CD4-positive, CD25-positive, alpha-beta regulatory T cell (primary cell): ENCODE results near the gene SPINT3. TPM values are rescaled to one million over a fixed set of nuclear protein-coding genes. Genes with fewer than 3 reads are reported as not detected.

Experiments used
- ATAC-seq, 2 donors: fragments of 150-1000 bp; cut with Tn5 transposase; one replicate each; pipeline ENCODE4 v1.10.0; 2021; ENCODE audit warnings: low read depth in 2 of 2, moderate number of reproducible peaks in 2 of 2, moderate library complexity in 1 of 2
- DNase-seq, 3 donors: peaks; one replicate each; pipeline versions ENCODE4 v3.0.0 to v3.0.0-alpha.2; 2012 to 2022; ENCODE audit warnings: mixed read lengths in 1 of 3
- H3K27ac ChIP-seq: one replicate; pipeline ENCODE4 v1.7.0; 2013; ENCODE audit warnings: mild to moderate bottlenecking, low read length; ENCODE audit not compliant: insufficient read depth, poor library complexity, severe bottlenecking
- H3K27me3 ChIP-seq: one replicate; pipeline ENCODE4 v1.7.0; 2013; ENCODE audit warnings: low read length; ENCODE audit not compliant: control insufficient read depth, insufficient read depth
- H3K36me3 ChIP-seq: one replicate; pipeline ENCODE4 v1.7.0; 2013; ENCODE audit warnings: mild to moderate bottlenecking, low read length, moderate library complexity; ENCODE audit not compliant: control insufficient read depth, insufficient read depth
- H3K4me1 ChIP-seq: 2 replicates; pipeline ENCODE4 v1.7.0; 2013; ENCODE audit warnings: mild to moderate bottlenecking, low read length; ENCODE audit not compliant: insufficient read depth, control insufficient read depth, poor library complexity, severe bottlenecking
- H3K4me3 ChIP-seq: one replicate; pipeline ENCODE4 v1.7.0; 2013; ENCODE audit warnings: low read depth, mild to moderate bottlenecking, low read length, moderate library complexity
- H3K9me3 ChIP-seq, 2 experiments: 1 replicate in 1 of 2; 2 replicates in 1 of 2; pipeline ENCODE4 v1.7.0; 2013; ENCODE audit warnings: low read length in 2 of 2, mild to moderate bottlenecking in 1 of 2, moderate library complexity in 1 of 2; ENCODE audit not compliant: control insufficient read depth in 2 of 2
- H3K27ac Mint-ChIP-seq, 3 donors: one replicate each; pipeline ENCODE4 v1.8.0; 2020 to 2022; ENCODE audit warnings: mild to moderate bottlenecking in 3 of 3, mixed read lengths in 3 of 3, moderate library complexity in 2 of 3
- H3K27me3 Mint-ChIP-seq: one replicate; pipeline ENCODE4 v1.8.0; 2022; ENCODE audit warnings: mild to moderate bottlenecking, mixed read lengths
- H3K36me3 Mint-ChIP-seq: one replicate; pipeline ENCODE4 v1.8.0; 2020; ENCODE audit warnings: mixed read lengths
- H3K4me1 Mint-ChIP-seq, 4 donors: one replicate each; pipeline ENCODE4 v1.8.0; 2020 to 2022; ENCODE audit warnings: mixed read lengths in 4 of 4, mild to moderate bottlenecking in 1 of 4
- H3K4me3 Mint-ChIP-seq, 4 donors: one replicate each; pipeline ENCODE4 v1.8.0; 2020 to 2022; ENCODE audit warnings: mild to moderate bottlenecking in 4 of 4, mixed read lengths in 4 of 4, moderate library complexity in 3 of 4
- H3K9me3 Mint-ChIP-seq, 7 donors: one replicate each; pipeline ENCODE4 v1.8.0; 2020 to 2022; ENCODE audit warnings: mixed read lengths in 7 of 7, mild to moderate bottlenecking in 3 of 7, moderate library complexity in 2 of 7
- polyA plus RNA-seq, 4 donors: library from polyadenylated mRNA; unstranded; fragments of 300-500 nt; fragmentation: Illumina TruSeq; gene quantifications; one replicate each; pipeline ENCODE4 v1.2.3, GENCODE V29; 2021
- total RNA-seq: library from RNA; stranded (reverse); gene quantifications from one replicate; pipeline ENCODE4 v1.2.3, GENCODE V29; 2022

The SPINT3 gene
- total and polyA plus RNA-seq, 5 donors from 2014 or later = not detected

- no peak overlapping the region for H3K27ac ChIP-seq
- H3K36me3 Mint-ChIP-seq = no peaks in the 10 kb centered on the region
- H3K27me3 ChIP-seq = peaks cover 17% of the 10 kb centered on the region
- H3K9me3 Mint-ChIP-seq = no peaks in the 10 kb centered on the region
- H3K4me1 ChIP-seq = no peaks in the 10 kb centered on the region
- no peaks in the 10 kb centered on the region for H3K9me3 ChIP-seq
- no peak overlapping the region for H3K27ac Mint-ChIP-seq
- H3K27me3 Mint-ChIP-seq = peaks cover 49% of the 10 kb centered on the region
- peaks cover 0 to 2% (median 0%) of the 10 kb centered on the region in 4 donors for H3K4me1 Mint-ChIP-seq
- no peak overlapping the region for H3K4me3 Mint-ChIP-seq
- H3K36me3 ChIP-seq = no peaks in the 10 kb centered on the region
- no peak for ATAC-seq
- H3K4me3 ChIP-seq = no peak overlapping the region
- DNase-seq = no peak
These were observed 13.8 kb downstream of the SPINT3 start for GRCh38 chr20:45501600-45501999.

GRCh38 chr20:45500022-45500421, 15.4 kb downstream of the SPINT3 start:
- no peak overlapping the region for H3K27ac Mint-ChIP-seq
- no peak overlapping the region for H3K4me3 Mint-ChIP-seq
- Histone ChIP-seq H3K9me3 (no peaks in the 10 kb centered on the region), H3K4me3 (no peak overlapping the region), H3K4me1 (no peaks in the 10 kb centered on the region), H3K27ac (no peak overlapping the region), H3K36me3 (no peaks in the 10 kb centered on the region), H3K27me3 (peaks cover 15% of the 10 kb centered on the region)
- peaks cover 42% of the 10 kb centered on the region for H3K27me3 Mint-ChIP-seq
- H3K9me3 Mint-ChIP-seq = peaks cover 0 to 1% (median 0%) of the 10 kb centered on the region in 7 donors
- ATAC-seq (no peak), DNase-seq (no peak)
- no peaks in the 10 kb centered on the region for H3K36me3 Mint-ChIP-seq
- H3K4me1 Mint-ChIP-seq = no peaks in the 10 kb centered on the region

- peaks cover 0 to 1% (median 0%) of the 10 kb centered on the region in 7 donors for H3K9me3 Mint-ChIP-seq
These were observed 17.4 kb downstream of the SPINT3 start for GRCh38 chr20:45497971-45498494.

GRCh38 chr20:45496166-45496565, 19.3 kb downstream of the SPINT3 start:
- Histone ChIP-seq H3K36me3 (no peaks in the 10 kb centered on the region), H3K27me3 (peaks cover 3% of the 10 kb centered on the region), H3K9me3 (no peaks in the 10 kb centered on the region), H3K4me3 (no peak overlapping the region), H3K27ac (no peak overlapping the region), H3K4me1 (no peaks in the 10 kb centered on the region)
- H3K36me3 Mint-ChIP-seq = no peaks in the 10 kb centered on the region
- DNase-seq = no peak
- H3K27ac Mint-ChIP-seq = no peak overlapping the region
- no peaks in the 10 kb centered on the region for H3K4me1 Mint-ChIP-seq
- no peak for ATAC-seq
- peaks cover 0 to 6% (median 0%) of the 10 kb centered on the region in 7 donors for H3K9me3 Mint-ChIP-seq
- no peak overlapping the region for H3K4me3 Mint-ChIP-seq
- peaks cover 20% of the 10 kb centered on the region for H3K27me3 Mint-ChIP-seq

More at GRCh38 chr20:45497971-45498494, 17.4 kb downstream of the SPINT3 start:
- Histone ChIP-seq H3K36me3 (no peaks in the 10 kb centered on the region), H3K9me3 (no peaks in the 10 kb centered on the region), H3K27ac (no peak overlapping the region), H3K27me3 (peaks cover 11% of the 10 kb centered on the region), H3K4me1 (no peaks in the 10 kb centered on the region), H3K4me3 (no peak overlapping the region)
- H3K4me3 Mint-ChIP-seq = no peak overlapping the region
- H3K4me1 Mint-ChIP-seq = no peaks in the 10 kb centered on the region
- ATAC-seq (no peak), DNase-seq (no peak)
- no peaks in the 10 kb centered on the region for H3K36me3 Mint-ChIP-seq
- no peak overlapping the region for H3K27ac Mint-ChIP-seq
- H3K27me3 Mint-ChIP-seq = peaks cover 35% of the 10 kb centered on the region

- no peaks in the 10 kb centered on the region for H3K36me3 ChIP-seq
- no peak overlapping the region for H3K27ac ChIP-seq
- H3K4me1 ChIP-seq = no peaks in the 10 kb centered on the region
- Mint-ChIP-seq H3K27ac (no peak overlapping the region), H3K4me3 (no peak overlapping the region), H3K4me1 (no peaks in the 10 kb centered on the region), H3K27me3 (peaks cover 22% of the 10 kb centered on the region), H3K9me3 (peaks cover 0 to 6% (median 0%) of the 10 kb centered on the region in 7 donors), H3K36me3 (no peaks in the 10 kb centered on the region)
- no peaks in the 10 kb centered on the region for H3K9me3 ChIP-seq
- H3K27me3 ChIP-seq = peaks cover 3% of the 10 kb centered on the region
- DNase-seq (no peak), ATAC-seq (no peak)
- H3K4me3 ChIP-seq = no peak overlapping the region
These were observed 19.9 kb downstream of the SPINT3 start for GRCh38 chr20:45495501-45495941.

DNA sequence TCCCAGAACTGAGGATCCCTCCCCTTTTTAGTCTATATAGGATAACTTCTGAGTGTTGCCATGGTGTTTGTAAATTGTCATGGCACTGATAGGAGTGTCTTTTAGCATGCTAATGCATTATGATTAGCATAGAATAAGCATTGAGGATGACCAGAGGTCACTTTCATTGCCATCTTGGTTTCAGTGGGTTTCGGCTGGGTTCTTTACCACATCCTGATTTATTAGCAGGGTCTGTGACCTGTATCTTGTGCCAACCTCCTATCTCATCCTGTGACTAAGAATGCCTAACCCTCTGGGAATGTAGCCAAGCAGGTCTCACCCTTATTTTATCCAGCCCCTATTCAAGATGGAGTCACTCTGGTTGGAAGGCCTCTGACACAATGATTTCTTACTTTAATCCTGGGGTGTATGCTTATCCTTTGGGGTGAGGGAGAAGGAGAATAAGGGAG, 26.3 kb downstream of the SPINT3 start:
- H3K4me3 Mint-ChIP-seq = no peak overlapping the region
- peaks cover 45% of the 10 kb centered on the region for H3K27me3 Mint-ChIP-seq

DNA sequence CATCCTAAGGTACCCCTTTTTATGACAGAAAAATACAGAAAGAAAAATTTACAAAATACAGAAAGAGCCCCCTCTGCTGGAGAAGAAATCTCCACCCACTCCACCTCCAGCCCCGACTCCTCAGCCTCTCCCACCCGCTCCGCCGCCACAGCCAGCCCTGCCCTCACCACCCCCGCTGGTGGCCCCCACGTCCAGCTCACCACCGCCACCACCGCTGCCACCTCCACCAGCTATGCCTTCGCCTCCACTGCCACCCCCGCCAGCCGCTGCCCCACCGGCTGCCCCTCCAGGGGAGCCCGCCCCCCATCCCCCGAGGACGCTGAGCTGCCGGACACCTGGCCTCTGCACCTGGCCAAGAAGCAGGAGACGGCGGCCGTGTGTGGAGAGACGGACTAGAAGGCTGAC, 28.2 kb downstream of the SPINT3 start:
- Histone ChIP-seq H3K4me3 (no peak overlapping the region), H3K27ac (no peak overlapping the region), H3K27me3 (peaks cover 7% of the 10 kb centered on the region), H3K9me3 (no peaks in the 10 kb centered on the region), H3K36me3 (no peaks in the 10 kb centered on the region), H3K4me1 (no peaks in the 10 kb centered on the region)
- H3K27me3 Mint-ChIP-seq = peaks cover 54% of the 10 kb centered on the region
- H3K4me3 Mint-ChIP-seq = no peak overlapping the region
- no peak for ATAC-seq
- no peaks in the 10 kb centered on the region for H3K36me3 Mint-ChIP-seq
- peaks cover 0 to 2% (median 0%) of the 10 kb centered on the region in 7 donors for H3K9me3 Mint-ChIP-seq
- DNase-seq = no peak
- H3K4me1 Mint-ChIP-seq = no peaks in the 10 kb centered on the region
- no peak overlapping the region for H3K27ac Mint-ChIP-seq

More for the DNA sequence above, 26.3 kb downstream of the SPINT3 start:
- ATAC-seq = no peak
- no peaks in the 10 kb centered on the region for H3K4me1 ChIP-seq
- H3K36me3 ChIP-seq = no peaks in the 10 kb centered on the region
- H3K4me1 Mint-ChIP-seq = no peaks in the 10 kb centered on the region
- H3K27me3 ChIP-seq = peaks cover 3% of the 10 kb centered on the region
- H3K9me3 Mint-ChIP-seq = peaks cover 0 to 5% (median 0%) of the 10 kb centered on the region in 7 donors
- no peak overlapping the region for H3K27ac ChIP-seq
- DNase-seq = no peak
- no peaks in the 10 kb centered on the region for H3K36me3 Mint-ChIP-seq
- H3K27ac Mint-ChIP-seq = peak overlapping the region in 1 of 3 donors; percentile 33
- H3K4me3 ChIP-seq = no peak overlapping the region
- no peaks in the 10 kb centered on the region for H3K9me3 ChIP-seq

- H3K9me3 Mint-ChIP-seq = peaks cover 0 to 2% (median 0%) of the 10 kb centered on the region in 7 donors
- Histone ChIP-seq H3K4me3 (no peak overlapping the region), H3K9me3 (no peaks in the 10 kb centered on the region), H3K36me3 (no peaks in the 10 kb centered on the region), H3K27ac (no peak overlapping the region), H3K27me3 (peaks cover 10% of the 10 kb centered on the region), H3K4me1 (no peaks in the 10 kb centered on the region)
- no peaks in the 10 kb centered on the region for H3K4me1 Mint-ChIP-seq
- no peak for DNase-seq
- no peak for ATAC-seq
- H3K4me3 Mint-ChIP-seq = no peak overlapping the region
- H3K27me3 Mint-ChIP-seq = peaks cover 53% of the 10 kb centered on the region
- H3K27ac Mint-ChIP-seq = no peak overlapping the region
- H3K36me3 Mint-ChIP-seq = no peaks in the 10 kb centered on the region
These were observed 30.0 kb downstream of the SPINT3 start for GRCh38 chr20:45485388-45485787.
